H1 (cell line): Measurements from ENCODE around the gene MRTFA. TPM values are rescaled to one million over a fixed set of nuclear protein-coding genes. Genes with fewer than 3 reads are reported as not detected.

Experiments
- CTCF ChIA-PET: fragments of 300-600 bp; sonication (Branson Sonifier 250); formaldehyde crosslinking; loops from one replicate; lab custom pipeline; 2021; ENCODE audit not compliant: partially characterized antibody; lab: Charles Lee
- POLR2A ChIA-PET: fragments of 300-600 bp; sonication (Branson Sonifier 250); formaldehyde crosslinking; loops from one replicate; lab custom pipeline; 2021; ENCODE audit warnings: inconsistent platforms; ENCODE audit not compliant: partially characterized antibody; lab: Charles Lee
- DNase-seq, 2 experiments: peaks; one replicate each; pipeline versions ENCODE4 v3.0.0 to v3.0.0-alpha.2; 2010 to 2022; ENCODE audit warnings: low spot score in 2 of 2, low read depth in 1 of 2, mixed read lengths in 1 of 2
- FAIRE-seq: peaks from 2 replicates; lab custom pipeline; 2011; peaks lifted over from hg19 to GRCh38; lab: Jason Lieb, UNC
- H2AFZ ChIP-seq: 2 replicates; pipeline ENCODE4 v1.8.1; 2012; ENCODE audit warnings: low read length, inconsistent platforms
- H2AK5ac ChIP-seq: 2 replicates; pipeline ENCODE4 v1.6.1; 2013; ENCODE audit warnings: low read depth, low read length
- H2BK120ac ChIP-seq: replicated peaks from 2 replicates; pipeline ENCODE3; 2013; ENCODE audit warnings: low read depth, low read length, inconsistent platforms
- H2BK12ac ChIP-seq: 2 replicates; pipeline ENCODE4 v1.6.1; 2013; ENCODE audit warnings: low read depth, low read length
- H2BK15ac ChIP-seq: 2 replicates; pipeline ENCODE4 v1.6.1; 2013; ENCODE audit warnings: low read length
- H2BK20ac ChIP-seq: 2 replicates; pipeline ENCODE4 v1.6.1; 2013; ENCODE audit warnings: low read length
- H2BK5ac ChIP-seq: 2 replicates; pipeline ENCODE4 v1.6.1; 2013; ENCODE audit warnings: low read depth, low read length
- H3K14ac ChIP-seq: 2 replicates; pipeline ENCODE4 v1.6.1; 2013; ENCODE audit warnings: inconsistent platforms; ENCODE audit not compliant: insufficient read length
- H3K18ac ChIP-seq: 2 replicates; pipeline ENCODE4 v1.6.1; 2013; ENCODE audit warnings: low read length; ENCODE audit errors: extremely low read depth
- H3K23ac ChIP-seq: 2 replicates; pipeline ENCODE4 v1.6.1; 2013; ENCODE audit warnings: inconsistent platforms; ENCODE audit not compliant: insufficient read length
- H3K23me2 ChIP-seq: 2 replicates; pipeline ENCODE4 v1.6.1; 2013; ENCODE audit warnings: low read depth, low read length
- H3K27ac ChIP-seq: 2 replicates; pipeline ENCODE4 v1.6.1; 2011; ENCODE audit warnings: low read depth, low read length, inconsistent platforms
- H3K27me3 ChIP-seq, 4 experiments: replicated peaks in 1 of 4; 1 replicate in 1 of 4; 2 replicates in 3 of 4; pipeline versions ENCODE4 v1.6.1 to v1.8.1; 2011 to 2013; ENCODE audit warnings: low read length in 3 of 4, mild to moderate bottlenecking in 3 of 4, inconsistent platforms in 2 of 4, mixed read lengths in 2 of 4, moderate library complexity in 1 of 4; ENCODE audit not compliant: control insufficient read depth in 3 of 4, insufficient read depth in 3 of 4; ENCODE audit errors: extremely low read depth in 1 of 4
- H3K36me3 ChIP-seq, 4 experiments: 2 replicates each; pipeline versions ENCODE4 v1.6.1 to v1.8.1; 2011 to 2013; ENCODE audit warnings: mild to moderate bottlenecking in 4 of 4, low read length in 3 of 4, moderate library complexity in 2 of 4, control low read depth in 1 of 4, inconsistent platforms in 1 of 4; ENCODE audit not compliant: insufficient read depth in 4 of 4, control insufficient read depth in 2 of 4
- H3K4ac ChIP-seq: replicated peaks from 2 replicates; pipeline ENCODE3; 2013; ENCODE audit warnings: low read length, low read depth, mixed read lengths, inconsistent platforms; ENCODE audit not compliant: insufficient read length
- H3K4me1 ChIP-seq, 4 experiments: replicated peaks in 1 of 4; 1 replicate in 1 of 4; 2 replicates in 3 of 4; pipeline versions ENCODE4 v1.6.1 to v1.8.1; 2011 to 2013; ENCODE audit warnings: low read length in 3 of 4, inconsistent platforms in 2 of 4, mixed read lengths in 1 of 4; ENCODE audit not compliant: insufficient read depth in 4 of 4, control insufficient read depth in 3 of 4
- H3K4me2 ChIP-seq, 2 experiments: 2 replicates each; pipeline versions ENCODE4 v1.6.1 to v1.8.1; 2011 to 2013; ENCODE audit warnings: low read depth in 2 of 2, low read length in 2 of 2, control low read depth in 1 of 2, inconsistent platforms in 1 of 2, mild to moderate bottlenecking in 1 of 2; ENCODE audit not compliant: insufficient read depth in 1 of 2
- H3K4me3 ChIP-seq, 4 experiments: fragments of 200-600, 300-600 bp in 1 of 4; sonication (generic), shearing (Covaris generic), sonication (Bioruptor Twin) in 1 of 4; 2 replicates each; pipeline versions ENCODE4 v1.5.1 to v1.8.1; 2011 to 2016; ENCODE audit warnings: low read length in 4 of 4, low read depth in 3 of 4, control low read depth in 2 of 4, inconsistent platforms in 2 of 4, mild to moderate bottlenecking in 2 of 4, mixed read lengths in 1 of 4, moderate library complexity in 1 of 4; ENCODE audit not compliant: insufficient read depth in 2 of 4; ENCODE audit errors: extremely low read depth in 1 of 4
- H3K56ac ChIP-seq: replicated peaks from 2 replicates; pipeline ENCODE3; 2013; ENCODE audit warnings: low read depth, mild to moderate bottlenecking, mixed read lengths, low read length, inconsistent platforms; ENCODE audit not compliant: insufficient read length
- H3K79me1 ChIP-seq: 2 replicates; pipeline ENCODE4 v1.6.1; 2013; ENCODE audit warnings: low read depth, low read length, control low read depth
- H3K79me2 ChIP-seq, 2 experiments: 2 replicates each; pipeline versions ENCODE4 v1.6.1 to v1.8.1; 2012 to 2013; ENCODE audit warnings: low read length in 2 of 2, mild to moderate bottlenecking in 2 of 2, inconsistent platforms in 1 of 2; ENCODE audit not compliant: insufficient read depth in 2 of 2, control insufficient read depth in 1 of 2
- H3K9ac ChIP-seq, 4 experiments: replicated peaks in 1 of 4; 1 replicate in 1 of 4; 2 replicates in 3 of 4; pipeline versions ENCODE4 v1.6.1 to v1.8.1; 2011 to 2013; ENCODE audit warnings: low read depth in 3 of 4, low read length in 3 of 4, control low read depth in 2 of 4, mild to moderate bottlenecking in 2 of 4, moderate library complexity in 2 of 4, inconsistent platforms in 1 of 4; ENCODE audit errors: extremely low read depth in 1 of 4
- H3K9me3 ChIP-seq, 2 experiments: 2 replicates each; pipeline versions ENCODE4 v1.6.1 to v1.8.1; 2012 to 2013; ENCODE audit warnings: mild to moderate bottlenecking in 2 of 2, moderate library complexity in 2 of 2, control low read depth in 1 of 2, inconsistent platforms in 1 of 2, low read depth in 1 of 2, low read length in 1 of 2, mixed read lengths in 1 of 2; ENCODE audit not compliant: insufficient read depth in 2 of 2
- H4K20me1 ChIP-seq, 2 experiments: replicated peaks in 1 of 2; 2 replicates each; pipeline versions ENCODE3 to v1.8.1; 2011 to 2013; ENCODE audit warnings: inconsistent platforms in 2 of 2, low read length in 2 of 2, mild to moderate bottlenecking in 1 of 2; ENCODE audit not compliant: insufficient read depth in 2 of 2, control insufficient read depth in 1 of 2
- H4K5ac ChIP-seq: 2 replicates; pipeline ENCODE4 v1.6.1; 2013; ENCODE audit warnings: low read length, low read depth, mixed read lengths, inconsistent platforms; ENCODE audit not compliant: insufficient read length
- H4K8ac ChIP-seq: 2 replicates; pipeline ENCODE4 v1.8.0; 2013; ENCODE audit warnings: mild to moderate bottlenecking, moderate library complexity, low read length, inconsistent platforms; ENCODE audit not compliant: insufficient read depth; ENCODE audit errors: extremely low read depth
- H4K91ac ChIP-seq: replicated peaks from 2 replicates; pipeline ENCODE3; 2013; ENCODE audit warnings: low read length, mixed read lengths, inconsistent platforms; ENCODE audit not compliant: insufficient read length
- CTBP2 ChIP-seq: IDR thresholded peaks from 2 replicates; pipeline ENCODE4 v1.7.0; 2011; ENCODE audit warnings: borderline replicate concordance, mild to moderate bottlenecking, moderate library complexity, mixed read lengths, low read length; ENCODE audit not compliant: insufficient read depth, insufficient read length
- GTF2F1 ChIP-seq: IDR thresholded peaks from 2 replicates; pipeline ENCODE4 v1.6.1; 2012; ENCODE audit warnings: low read depth, low read length, improper control_type of control experiment, borderline replicate concordance
- JUN ChIP-seq: IDR thresholded peaks from 2 replicates; pipeline ENCODE4 v1.6.1; 2011; ENCODE audit warnings: low read depth, mild to moderate bottlenecking, improper control_type of control experiment, low read length
- KDM1A ChIP-seq: fragments of 200-600, 300-600 bp; sonication (generic); IDR thresholded peaks from 2 replicates; pipeline ENCODE4 v1.7.1; 2016; ENCODE audit warnings: mild to moderate bottlenecking, low read length, borderline replicate concordance
- MAFK ChIP-seq: IDR thresholded peaks from 2 replicates; pipeline ENCODE4 v1.6.1; 2012; ENCODE audit warnings: low read depth, mild to moderate bottlenecking, improper control_type of control experiment, low read length
- PHF8 ChIP-seq: fragments of 200-600 bp; sonication (generic); conservative IDR thresholded peaks from 2 replicates; pipeline ENCODE4 v1.7.1; 2012; ENCODE audit warnings: low read depth, mild to moderate bottlenecking, inconsistent platforms, low read length, moderate library complexity
- POU5F1 ChIP-seq: IDR thresholded peaks from 2 replicates; pipeline ENCODE4 v1.6.1; 2011; ENCODE audit warnings: low read depth, mild to moderate bottlenecking, low read length, moderate library complexity
- RAD21 ChIP-seq, 2 experiments: IDR thresholded peaks in 1 of 2; conservative IDR thresholded peaks in 1 of 2; 2 replicates each; pipeline ENCODE4 v1.6.1; 2011; ENCODE audit warnings: low read depth in 2 of 2, low read length in 2 of 2, improper control_type of control experiment in 1 of 2, inconsistent platforms in 1 of 2, mild to moderate bottlenecking in 1 of 2, moderate library complexity in 1 of 2
- RFX5 ChIP-seq: IDR thresholded peaks from 2 replicates; pipeline ENCODE4 v1.6.1; 2011; ENCODE audit warnings: low read depth, low read length, improper control_type of control experiment, borderline replicate concordance
- TAF7 ChIP-seq: optimal IDR thresholded peaks from 2 replicates; pipeline ENCODE3; 2011; ENCODE audit warnings: low read depth, mild to moderate bottlenecking, inconsistent platforms, low read length, moderate library complexity, borderline replicate concordance
- TBP ChIP-seq: IDR thresholded peaks from 2 replicates; pipeline ENCODE4 v1.6.1; 2011; ENCODE audit warnings: low read depth, low read length, improper control_type of control experiment
- TEAD4 ChIP-seq: IDR thresholded peaks from 2 replicates; pipeline ENCODE4 v1.6.1; 2012; ENCODE audit warnings: low read depth, low read length, inconsistent platforms, mixed read lengths
- YY1 ChIP-seq: IDR thresholded peaks from 2 replicates; pipeline ENCODE4 v1.6.1; 2011; ENCODE audit warnings: low read depth, mild to moderate bottlenecking, low read length
- WGBS, 2 experiments: shearing (Covaris generic) in 1 of 2; methylation state at CpG; one replicate each; pipeline versions ENCODE4 v1.1.6 to v1.1.7; 2013 to 2015; ENCODE audit warnings: low lambda C conversion rate in 2 of 2, mixed read lengths in 2 of 2, inconsistent platforms in 1 of 2, low coverage in 1 of 2, missing lambda C conversion rate in 1 of 2; ENCODE audit not compliant: insufficient replicate concordance in 2 of 2, insufficient coverage in 1 of 2, insufficient read length in 1 of 2; ENCODE audit errors: extremely low coverage in 1 of 2, missing lambda C conversion rate in 1 of 2; 5-methylcytosine and 5-hydroxymethylcytosine counted together
- polyA plus RNA-seq, 7 experiments: library from polyadenylated mRNA; depleted of rRNA in 3 of 7; stranded (reverse) in 5 of 7; unstranded in 2 of 7; fragments of >200 nt in 5 of 7; fragments of 200-250 nt in 2 of 7; gene quantifications; 1 replicate in 5 of 7; 2 replicates in 1 of 7; 4 replicates in 1 of 7; pipeline versions ENCODE4 v1.2.1 to v1.2.3, GENCODE V29; 2011 to 2013; ENCODE audit warnings: missing spikeins in 2 of 7, mixed read lengths in 2 of 7
- total RNA-seq: library from RNA; stranded (reverse); fragmentation: NEBNext Ultra II Directional; extraction: Animal tissue kit (Norgen Biotek cat#: 25700); gene quantifications from 2 replicates; pipeline ENCODE4 v1.2.1, GENCODE V29; 2021
- TF ChIP-seq, protein P1 (sequence below): IDR thresholded peaks from 2 replicates; pipeline ENCODE4 v1.6.1; 2012; ENCODE audit warnings: inconsistent platforms

Gene MRTFA
- total and polyA plus RNA-seq, 2 of the 8 experiments (the other 6 are each of a cell fraction or from before 2014, with no cell fraction given): 5.4 to 37.9 TPM

DNA sequence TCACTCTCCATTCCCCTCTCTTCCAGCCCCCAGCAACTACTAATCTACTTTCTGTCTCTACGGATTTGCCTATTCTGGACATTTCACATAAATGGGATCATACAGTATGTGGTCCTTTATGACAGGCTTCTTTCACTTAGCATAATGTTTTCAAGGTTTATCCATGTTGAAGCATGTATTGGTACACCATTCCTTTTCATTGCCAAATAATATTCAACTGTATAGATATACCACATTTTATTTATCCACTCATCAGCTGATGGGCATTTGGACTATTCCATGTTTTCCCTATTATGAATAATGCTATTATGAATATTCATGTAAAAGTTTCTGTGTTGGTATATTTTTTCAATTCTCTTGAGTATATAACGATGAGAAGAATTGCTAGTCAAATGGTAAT, 54.5 kb downstream of the MRTFA start:
- H2BK120ac ChIP-seq: no peak overlapping the region
- no peak overlapping the region for H2AK5ac ChIP-seq
- no peak for DNase-seq
- no peak for FAIRE-seq
- no peak overlapping the region for H3K4me2 ChIP-seq
- peaks cover 3 to 6% of the 10 kb centered on the region in 2 experiments; a peak in 3 of 4 replicates for H3K9me3 ChIP-seq
- H3K23me2 ChIP-seq: no peaks in the 10 kb centered on the region
- no peak overlapping the region for H2AFZ ChIP-seq
- no peak overlapping the region for H4K8ac ChIP-seq
- no peak overlapping the region for H3K56ac ChIP-seq
- 95% methylated on average over 2 of the region's 2 CpGs; no CpG with 5 or more reads in 1 of the 2 experiments for WGBS, 2 experiments
- H3K18ac ChIP-seq: no peak overlapping the region
- no peak overlapping the region for H2BK5ac ChIP-seq
- H2BK12ac ChIP-seq: no peak overlapping the region
- no peaks in the 10 kb centered on the region for H3K79me1 ChIP-seq
- no peak overlapping the region for H3K27ac ChIP-seq
- H2BK15ac ChIP-seq: no peak overlapping the region
- peaks cover 0 to 6% (median 2%) of the 10 kb centered on the region in 4 experiments; a peak in 2 of 8 replicates for H3K36me3 ChIP-seq
- ChIA-PET POLR2A (interaction anchor here (1.1 kb wide), 1 partner anchor 157 kb away, joined by 3 read pairs; no protein-coding TSS in a partner anchor), CTCF (interaction anchor here (0.5 to 3.9 kb wide), 2 partner anchors 32 to 57 kb away, joined by 3 to 15 read pairs; no protein-coding TSS in a partner anchor)
- no peak overlapping the region for H3K23ac ChIP-seq
- H4K91ac ChIP-seq: no peak overlapping the region
- no peaks in the 10 kb centered on the region for H4K20me1 ChIP-seq
- no peak overlapping the region for H3K4me3 ChIP-seq
- H3K14ac ChIP-seq: no peak overlapping the region
- peaks cover 0 to 5% of the 10 kb centered on the region in 2 experiments; a peak in 1 of 4 replicates for H3K79me2 ChIP-seq
- no peak overlapping the region for H3K4ac ChIP-seq
- H2BK20ac ChIP-seq: no peak overlapping the region
- H3K27me3 ChIP-seq: no peaks in the 10 kb centered on the region
- H4K5ac ChIP-seq: no peak overlapping the region
- H3K9ac ChIP-seq: no peak overlapping the region
- H3K4me1 ChIP-seq: peaks cover 0 to 2% (median 0%) of the 10 kb centered on the region in 4 experiments; a peak in 2 of 7 replicates
- TF ChIP-seq RAD21 (IDR thresholded peaks at IDR 0.05 in 1 of 2, conservative IDR thresholded peaks at IDR 0.05 in 1 of 2; ENCODE audit: low read depth in 2 of 2, low read length in 2 of 2): no peak
- no peak for TF ChIP-seq POU5F1
- TF ChIP-seq, protein P1, sequence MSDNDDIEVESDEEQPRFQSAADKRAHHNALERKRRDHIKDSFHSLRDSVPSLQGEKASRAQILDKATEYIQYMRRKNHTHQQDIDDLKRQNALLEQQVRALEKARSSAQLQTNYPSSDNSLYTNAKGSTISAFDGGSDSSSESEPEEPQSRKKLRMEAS: no peak
- no peak for TF ChIP-seq MAFK
- TF ChIP-seq TBP: no peak
- TF ChIP-seq TAF7: no peak
- TF ChIP-seq CTBP2: no peak
- TF ChIP-seq JUN: no peak
- no peak for TF ChIP-seq RFX5
- TF ChIP-seq YY1: no peak
- no peak for TF ChIP-seq GTF2F1
- TF ChIP-seq KDM1A: no peak
- TF ChIP-seq PHF8: no peak
- TF ChIP-seq TEAD4: no peak
